Neural crest cell (in vitro differentiated cells): ENCODE measurements around the gene GATA3. TPM values are rescaled to one million over a fixed set of nuclear protein-coding genes. Genes with fewer than 3 reads are reported as not detected.

Experiments
- DNase-seq: peaks from one replicate; pipeline ENCODE4 v3.0.0; 2021; ENCODE audit warnings: low read depth, mixed read lengths, low spot score
- H3K27ac Mint-ChIP-seq: one replicate; pipeline ENCODE4 v1.8.0; 2021; ENCODE audit warnings: mild to moderate bottlenecking, mixed read lengths; ENCODE audit not compliant: unreplicated experiment
- H3K27me3 Mint-ChIP-seq: 2 replicates; pipeline ENCODE4 v1.8.0; 2021; ENCODE audit warnings: low read depth, mild to moderate bottlenecking, mixed read lengths
- H3K36me3 Mint-ChIP-seq: 2 replicates; pipeline ENCODE4 v1.8.0; 2021; ENCODE audit warnings: low read depth, mild to moderate bottlenecking, mixed read lengths
- H3K4me1 Mint-ChIP-seq: 2 replicates; pipeline ENCODE4 v1.8.0; 2021; ENCODE audit warnings: mixed read lengths
- H3K4me3 Mint-ChIP-seq: one replicate; pipeline ENCODE4 v1.8.0; 2021; ENCODE audit warnings: mild to moderate bottlenecking, mixed read lengths
- H3K9me3 Mint-ChIP-seq: 2 replicates; pipeline ENCODE4 v1.8.0; 2021; ENCODE audit warnings: mixed read lengths
- total RNA-seq: library from RNA; stranded (reverse); gene quantifications from 2 replicates; pipeline ENCODE4 v1.2.1, GENCODE V29; 2021
- TF ChIP-seq, protein P1 (sequence below): fragments of 200-600 bp; sonication (generic); conservative IDR thresholded peaks from 2 replicates; pipeline ENCODE4 v1.5.0; 2021; ENCODE audit warnings: antibody characterized with exemption, mild to moderate bottlenecking

Gene GATA3
- total RNA-seq, 1 donor from 2014 or later, result 0.35 TPM

DNA sequence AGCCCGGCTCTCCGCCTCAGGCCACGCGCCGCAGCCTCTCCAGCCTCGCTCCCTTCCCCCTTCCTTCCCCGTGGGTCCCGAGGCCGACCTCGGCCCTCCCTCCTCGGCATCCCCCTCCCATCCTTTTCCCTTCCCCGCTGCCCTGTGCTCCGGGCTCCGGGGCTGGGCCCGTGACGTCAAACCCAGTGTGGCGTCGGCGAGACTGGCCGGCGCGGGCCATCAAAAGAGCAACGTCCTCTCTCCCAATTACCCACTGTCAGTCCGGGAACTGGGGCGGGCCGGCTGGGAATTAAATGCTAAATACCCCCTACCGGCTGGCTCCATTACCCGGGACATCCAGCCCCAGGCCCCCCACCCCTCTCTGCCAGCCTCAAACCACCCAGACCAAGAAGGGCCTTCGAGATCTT is 2.6 kb upstream of the GATA3 start:
- Mint-ChIP-seq H3K9me3 (no peaks in the 10 kb centered on the region), H3K27ac (no peak overlapping the region), H3K4me3 (peak overlapping the region; percentile 44), H3K27me3 (peaks cover 94% of the 10 kb centered on the region), H3K4me1 (peaks cover 16% of the 10 kb centered on the region), H3K36me3 (peaks cover 2% of the 10 kb centered on the region)
- TF ChIP-seq, protein P1, sequence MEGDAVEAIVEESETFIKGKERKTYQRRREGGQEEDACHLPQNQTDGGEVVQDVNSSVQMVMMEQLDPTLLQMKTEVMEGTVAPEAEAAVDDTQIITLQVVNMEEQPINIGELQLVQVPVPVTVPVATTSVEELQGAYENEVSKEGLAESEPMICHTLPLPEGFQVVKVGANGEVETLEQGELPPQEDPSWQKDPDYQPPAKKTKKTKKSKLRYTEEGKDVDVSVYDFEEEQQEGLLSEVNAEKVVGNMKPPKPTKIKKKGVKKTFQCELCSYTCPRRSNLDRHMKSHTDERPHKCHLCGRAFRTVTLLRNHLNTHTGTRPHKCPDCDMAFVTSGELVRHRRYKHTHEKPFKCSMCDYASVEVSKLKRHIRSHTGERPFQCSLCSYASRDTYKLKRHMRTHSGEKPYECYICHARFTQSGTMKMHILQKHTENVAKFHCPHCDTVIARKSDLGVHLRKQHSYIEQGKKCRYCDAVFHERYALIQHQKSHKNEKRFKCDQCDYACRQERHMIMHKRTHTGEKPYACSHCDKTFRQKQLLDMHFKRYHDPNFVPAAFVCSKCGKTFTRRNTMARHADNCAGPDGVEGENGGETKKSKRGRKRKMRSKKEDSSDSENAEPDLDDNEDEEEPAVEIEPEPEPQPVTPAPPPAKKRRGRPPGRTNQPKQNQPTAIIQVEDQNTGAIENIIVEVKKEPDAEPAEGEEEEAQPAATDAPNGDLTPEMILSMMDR, result no peak
- DNase-seq, result no peak

DNA sequence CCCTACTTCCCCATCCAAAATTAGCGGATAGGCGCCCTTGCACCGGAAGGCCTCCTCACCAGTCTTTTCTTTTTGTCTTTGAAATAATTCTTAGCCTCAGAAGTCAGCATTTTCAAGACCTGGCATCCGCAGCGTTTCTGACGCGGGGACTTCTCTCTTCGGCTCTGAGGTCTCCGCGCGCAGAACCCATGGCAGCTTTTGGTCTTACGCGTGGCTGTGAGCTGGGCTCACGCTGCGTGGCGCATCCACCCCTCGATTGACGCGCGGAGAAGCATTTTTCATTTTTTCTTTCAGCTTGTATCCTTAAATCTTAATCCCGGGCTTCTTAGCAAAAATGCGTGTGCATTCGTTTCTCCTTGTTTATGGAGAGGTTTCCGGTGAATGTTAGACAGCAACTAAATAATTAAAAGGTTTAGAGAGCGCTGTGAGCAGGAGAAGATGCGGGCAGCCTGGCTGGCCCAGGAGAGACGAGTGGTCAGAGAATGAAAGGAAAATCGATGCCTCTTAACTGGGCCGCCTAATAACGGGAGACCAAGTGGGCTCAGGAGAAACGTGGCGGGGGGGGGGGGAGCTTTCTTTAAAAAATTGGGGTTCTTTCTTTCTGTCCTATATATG is 2.0 kb upstream of the GATA3 start:
- TF ChIP-seq, protein P1, result no peak
- DNase-seq, result no peak
- Mint-ChIP-seq H3K4me1 (peaks cover 16% of the 10 kb centered on the region), H3K4me3 (peak overlapping the region; percentile 84), H3K36me3 (peaks cover 2% of the 10 kb centered on the region), H3K27ac (no peak overlapping the region), H3K27me3 (peaks cover 94% of the 10 kb centered on the region), H3K9me3 (no peaks in the 10 kb centered on the region)

DNA sequence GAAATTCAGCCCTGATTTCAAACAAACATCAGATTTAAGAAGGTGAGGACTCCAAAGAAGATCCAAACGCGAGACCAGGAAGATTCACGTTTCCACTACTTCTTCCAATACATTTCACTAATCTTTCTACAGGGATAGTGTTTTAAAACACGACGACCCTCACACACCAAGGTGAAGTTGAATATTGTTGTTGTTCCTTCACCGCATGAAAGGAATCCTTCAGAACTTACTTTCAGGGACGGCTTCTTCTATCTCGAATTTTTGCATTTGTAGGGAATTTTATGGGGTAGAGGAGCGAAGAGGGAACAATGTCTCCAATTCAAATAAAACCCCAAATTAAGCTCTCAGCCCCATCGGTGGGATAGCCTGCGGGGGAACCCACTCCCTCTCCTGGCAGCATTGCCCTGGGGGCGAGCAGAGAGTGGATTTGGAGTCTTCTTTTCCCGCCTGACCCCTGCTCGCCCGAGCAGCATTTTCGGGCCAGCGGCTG is 1.5 kb upstream of the GATA3 start:
- peaks cover 2% of the 10 kb centered on the region for H3K36me3 Mint-ChIP-seq
- H3K27me3 Mint-ChIP-seq, result peaks cover 94% of the 10 kb centered on the region
- H3K4me1 Mint-ChIP-seq, result peaks cover 16% of the 10 kb centered on the region
- no peaks in the 10 kb centered on the region for H3K9me3 Mint-ChIP-seq
- H3K4me3 Mint-ChIP-seq, result peak overlapping the region; percentile 84
- no peak overlapping the region for H3K27ac Mint-ChIP-seq
- TF ChIP-seq, protein P1, result no peak
- no peak for DNase-seq

DNA sequence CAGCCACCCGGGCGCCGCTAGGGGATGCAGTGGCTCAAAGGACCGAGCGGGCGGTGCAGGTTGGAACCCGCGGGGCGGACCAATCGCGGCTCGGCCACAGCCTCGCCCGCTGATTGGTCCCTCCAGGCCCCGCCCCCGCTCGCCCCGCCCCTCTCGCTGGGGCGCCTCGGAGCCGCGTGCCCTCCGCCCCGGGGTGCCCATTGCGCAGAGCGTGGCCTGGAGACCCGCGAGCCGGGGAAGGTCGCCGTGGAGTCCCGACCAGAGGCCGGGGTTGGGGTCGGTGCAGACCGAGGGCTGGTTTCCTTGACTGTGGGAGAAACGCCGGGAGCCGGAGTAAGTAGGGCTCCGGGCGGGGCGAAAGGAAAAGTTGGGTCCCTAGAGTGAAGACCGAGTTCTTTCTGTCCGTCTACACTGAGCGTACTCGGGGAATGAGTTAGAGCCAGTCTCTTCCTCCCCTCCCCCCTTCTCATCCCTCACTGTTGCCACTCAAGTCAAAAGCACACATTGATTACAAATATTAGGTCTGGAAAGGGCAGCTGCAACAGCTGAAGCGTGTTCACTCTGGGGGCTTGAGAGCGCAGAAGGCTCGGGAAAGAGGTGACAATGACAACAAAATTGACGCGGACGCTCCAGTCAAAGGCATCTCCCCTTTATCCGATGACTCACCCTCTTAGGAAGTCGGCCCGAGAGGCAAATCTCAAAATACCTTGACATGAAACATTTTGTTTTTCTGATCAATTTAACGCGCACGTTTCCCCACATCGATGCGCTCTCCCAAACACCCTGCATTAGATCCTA is 843 bp upstream of the GATA3 start:
- Mint-ChIP-seq H3K36me3 (peaks cover 2% of the 10 kb centered on the region), H3K4me1 (peaks cover 16% of the 10 kb centered on the region), H3K4me3 (peak overlapping the region; percentile 87), H3K27ac (no peak overlapping the region), H3K27me3 (peaks cover 94% of the 10 kb centered on the region), H3K9me3 (no peaks in the 10 kb centered on the region)
- TF ChIP-seq, protein P1, result peak; percentile 85
- peak; percentile 85 for DNase-seq

DNA sequence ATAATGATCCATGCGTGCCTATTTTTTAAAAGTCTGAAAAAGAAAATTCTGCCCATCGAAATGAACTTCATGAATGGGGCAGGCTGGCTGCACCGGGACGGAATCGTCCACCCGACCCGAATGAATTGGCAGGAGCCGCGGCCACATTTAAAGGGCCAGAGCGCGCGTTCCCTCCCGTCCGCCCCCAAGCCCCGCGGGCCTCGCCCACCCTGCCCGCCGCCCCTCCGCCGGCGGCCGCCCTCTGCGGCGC is 319 bp upstream of the GATA3 start:
- H3K27me3 Mint-ChIP-seq, result peaks cover 94% of the 10 kb centered on the region
- H3K4me1 Mint-ChIP-seq, result peaks cover 16% of the 10 kb centered on the region
- peak overlapping the region; percentile 87 for H3K4me3 Mint-ChIP-seq
- DNase-seq, result no peak
- TF ChIP-seq, protein P1, result no peak
- no peak overlapping the region for H3K27ac Mint-ChIP-seq
- H3K36me3 Mint-ChIP-seq, result peaks cover 2% of the 10 kb centered on the region
- H3K9me3 Mint-ChIP-seq, result no peaks in the 10 kb centered on the region
